GM12878 (cell line): ENCODE measurements around the gene CDH10. TPM values are rescaled to one million over a fixed set of nuclear protein-coding genes. Genes with fewer than 3 reads are reported as not detected.

Experiments
- ATAC-seq: fragments of 200-7000 bp; cut with Tn5 transposase; 3 replicates; pipeline ENCODE4 v1.9.1; 2020; ENCODE audit warnings: mild to moderate bottlenecking, moderate library complexity
- BruUV-seq: library from RNA; stranded (reverse); fragments of 400-500 nt; replicated peaks from 2 replicates; lab custom pipeline; 2021; lab: Mats Ljungman, UMichigan
- CTCF ChIA-PET: fragments of 300-600 bp; sonication (Branson Sonifier 250); formaldehyde crosslinking; extraction: SDS; loops from one replicate; lab custom pipeline; 2021; ENCODE audit warnings: inconsistent platforms; lab: Yijun Ruan, JAX
- POLR2A ChIA-PET: fragments of 350-600 bp; formaldehyde crosslinking; extraction: SDS; loops from one replicate; lab custom pipeline; 2021; ENCODE audit warnings: inconsistent platforms; lab: Charles Lee
- RAD21 ChIA-PET: fragments of 300-600 bp; sonication (Branson Sonifier 250); formaldehyde crosslinking; loops from one replicate; lab custom pipeline; 2023; ENCODE audit warnings: antibody characterized with exemption; ENCODE audit not compliant: unreplicated experiment; lab: Charles Lee
- SMC1A ChIA-PET: fragments of 300-600 bp; sonication (Branson Sonifier 250); formaldehyde crosslinking; loops from one replicate; lab custom pipeline; 2023; ENCODE audit not compliant: unreplicated experiment, uncharacterized antibody; lab: Charles Lee
- DNase-seq: peaks from one replicate; pipeline ENCODE4 v3.0.0-alpha.2; 2011; ENCODE audit warnings: low read depth, low spot score
- FAIRE-seq: peaks from 3 replicates; lab custom pipeline; 2011; peaks lifted over from hg19 to GRCh38; lab: Jason Lieb, UNC
- H2AFZ ChIP-seq: 2 replicates; pipeline ENCODE4 v1.6.0; 2011; ENCODE audit warnings: low read depth, low read length, control low read depth; ENCODE audit not compliant: control insufficient read depth
- H3K27ac ChIP-seq: 2 replicates; pipeline ENCODE4 v1.5.1; 2011; ENCODE audit warnings: control low read depth; ENCODE audit not compliant: control insufficient read depth, insufficient read depth
- H3K27me3 ChIP-seq, 2 experiments: replicated peaks in 1 of 2; 2 replicates each; pipeline versions ENCODE4 v1.6.0 to v1.6.1; 2011; ENCODE audit warnings: low read length in 1 of 2; ENCODE audit not compliant: control insufficient read depth in 2 of 2, insufficient read depth in 2 of 2
- H3K36me3 ChIP-seq, 2 experiments: 2 replicates each; pipeline ENCODE4 v1.5.1; 2011; ENCODE audit warnings: low read length in 1 of 2; ENCODE audit not compliant: control insufficient read depth in 2 of 2, insufficient read depth in 2 of 2
- H3K4me1 ChIP-seq: 2 replicates; pipeline ENCODE4 v1.6.1; 2011; ENCODE audit warnings: mild to moderate bottlenecking, low read length, moderate library complexity, mixed read lengths; ENCODE audit not compliant: control insufficient read depth, insufficient read depth
- H3K4me2 ChIP-seq: 2 replicates; pipeline ENCODE4 v1.6.0; 2011; ENCODE audit warnings: control low read depth; ENCODE audit not compliant: control insufficient read depth, insufficient read depth
- H3K4me3 ChIP-seq: fragments of 200-600 bp; sonication (generic); 2 replicates; pipeline ENCODE4 v1.5.1; 2016
- H3K79me2 ChIP-seq: 2 replicates; pipeline ENCODE4 v1.6.0; 2011; ENCODE audit warnings: low read length; ENCODE audit not compliant: control insufficient read depth, insufficient read depth
- H3K9ac ChIP-seq: 2 replicates; pipeline ENCODE4 v1.8.0; 2011; ENCODE audit warnings: low read length, control low read depth, mixed read lengths; ENCODE audit not compliant: control insufficient read depth, insufficient read depth
- H3K9me3 ChIP-seq: replicated peaks from 3 replicates; pipeline ENCODE4 v1.5.1; 2011; ENCODE audit warnings: mild to moderate bottlenecking, low read length; ENCODE audit not compliant: control insufficient read depth, insufficient read depth
- H4K20me1 ChIP-seq: 2 replicates; pipeline ENCODE4 v1.6.0; 2011; ENCODE audit not compliant: control insufficient read depth, insufficient read depth
- IKZF2 ChIP-seq, 2 experiments: fragments of 450-650 bp; IDR thresholded peaks; 2 replicates each; pipeline ENCODE4 v1.6.1; 2017; ENCODE audit warnings: mild to moderate bottlenecking in 2 of 2, moderate library complexity in 2 of 2
- IRF4 ChIP-seq: IDR thresholded peaks from 2 replicates; pipeline ENCODE4 v1.6.1; 2011; ENCODE audit warnings: low read depth, low read length
- NFIC ChIP-seq: IDR thresholded peaks from 2 replicates; pipeline ENCODE4 v1.6.1; 2012; ENCODE audit warnings: low read depth, mild to moderate bottlenecking, inconsistent platforms, low read length, moderate library complexity
- PAX8 ChIP-seq: fragments of 450-650 bp; IDR thresholded peaks from 2 replicates; pipeline ENCODE4 v1.6.1; 2017; ENCODE audit warnings: mild to moderate bottlenecking, moderate library complexity
- RCOR1 ChIP-seq: conservative IDR thresholded peaks from 2 replicates; pipeline ENCODE4 v1.6.1; 2012; ENCODE audit warnings: low read depth, low read length, improper control_type of control experiment
- SMC3 ChIP-seq: IDR thresholded peaks from 2 replicates; pipeline ENCODE4 v1.6.1; 2011; ENCODE audit warnings: low read length, improper control_type of control experiment, borderline replicate concordance
- YY1 ChIP-seq: IDR thresholded peaks from 2 replicates; pipeline ENCODE4 v1.6.1; 2011; ENCODE audit warnings: low read depth, mild to moderate bottlenecking, low read length
- ZNF622 ChIP-seq: fragments of 450-650 bp; IDR thresholded peaks from 2 replicates; pipeline ENCODE4 v1.6.1; 2017; ENCODE audit warnings: mild to moderate bottlenecking, inconsistent platforms
- WGBS: methylation state at CpG from one replicate; pipeline ENCODE4 v1.1.6; 2016; ENCODE audit warnings: low lambda C conversion rate; ENCODE audit not compliant: insufficient replicate concordance, insufficient coverage; ENCODE audit errors: missing lambda C conversion rate; 5-methylcytosine and 5-hydroxymethylcytosine counted together
- in situ Hi-C: fragments of 300-500 bp; cut with MboI; formaldehyde crosslinking; loops from 9 replicates; pipeline ENCODE4 v1.14.3; 2018; ENCODE audit warnings: mixed read lengths
- intact Hi-C: fragments of 100-400 bp; cut with micrococcal nuclease; formaldehyde crosslinking; loops from one replicate; pipeline ENCODE4 v1.14.2; 2022; ENCODE audit not compliant: unreplicated experiment
- polyA plus RNA-seq, 11 experiments: library from polyadenylated mRNA; depleted of rRNA in 4 of 11; unstranded in 6 of 11; stranded (reverse) in 5 of 11; fragments of >200 nt; fragmentation: Nextera tagmentation in 4 of 11; fragmentation: Illumina TruSeq in 1 of 11; extraction: Ambion mirVana in 4 of 11; extraction: Trizol in 1 of 11; gene quantifications; 1 replicate in 1 of 11; 2 replicates in 10 of 11; pipeline versions ENCODE4 v1.2.1 to v1.2.3, GENCODE V29; 2011 to 2016; ENCODE audit warnings: inconsistent platforms in 2 of 11, missing spikeins in 2 of 11, low read depth in 1 of 11
- total RNA-seq, 4 experiments: library from RNA; depleted of rRNA in 3 of 4; stranded (reverse); fragments of >200 nt in 3 of 4; fragmentation: Illumina TruSeq in 1 of 4; extraction: Trizol in 1 of 4; gene quantifications; 2 replicates each; pipeline versions ENCODE4 v1.2.1 to v1.2.3, GENCODE V29; 2013 to 2021
- TF ChIP-seq, protein P1 (sequence below): fragments of 450-650 bp; formaldehyde crosslinking; IDR thresholded peaks from 2 replicates; pipeline ENCODE4 v1.5.0; 2022; ENCODE audit warnings: mild to moderate bottlenecking, missing genetic modification characterization
- TF ChIP-seq, protein P2 (sequence below): fragments of 150-350 bp; IDR thresholded peaks from 2 replicates; pipeline ENCODE4 v1.6.1; 2014; ENCODE audit warnings: mild to moderate bottlenecking, low read depth, low read length

Gene CDH10
- total and polyA plus RNA-seq, 10 of the 15 experiments (the other 5 are each of a cell fraction or from before 2014, with no cell fraction given), result 0.04 to 0.05 TPM; not detected in 8

DNA sequence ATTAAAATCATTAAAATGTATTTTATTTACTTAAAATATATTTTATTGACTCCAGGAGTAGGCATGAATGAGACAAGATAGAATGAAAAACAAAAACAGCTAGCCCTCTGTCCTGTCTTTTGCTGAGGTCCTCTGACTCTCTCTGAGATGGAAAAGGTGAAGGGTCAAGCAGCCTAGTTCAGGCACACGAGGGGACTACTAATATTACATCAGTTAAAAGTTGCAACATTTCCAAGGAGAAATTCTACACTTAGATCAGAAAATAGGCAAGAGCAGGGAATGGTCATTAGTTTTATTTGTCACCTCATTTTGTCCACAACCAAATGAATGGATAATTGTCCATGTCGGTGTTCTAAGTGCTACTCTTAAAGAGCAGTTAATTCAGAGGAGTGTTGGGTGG, 148.5 kb downstream of the CDH10 start:
- Histone ChIP-seq H3K9ac (no peak overlapping the region), H3K79me2 (no peaks in the 10 kb centered on the region), H4K20me1 (no peaks in the 10 kb centered on the region), H2AFZ (no peak overlapping the region), H3K9me3 (no peaks in the 10 kb centered on the region), H3K36me3 (no peaks in the 10 kb centered on the region), H3K27me3 (no peaks in the 10 kb centered on the region), H3K4me1 (no peaks in the 10 kb centered on the region), H3K27ac (no peak overlapping the region), H3K4me2 (no peak overlapping the region), H3K4me3 (no peak overlapping the region)
- RAD21 ChIA-PET, result no interaction called here
- DNase-seq, result no peak
- in situ Hi-C loops (no loop called here), intact Hi-C loops (no loop called here)
- no TSS peak for BruUV-seq
- TF ChIP-seq ZNF622, result no peak
- TF ChIP-seq IKZF2 (IDR thresholded peaks at IDR 0.05), result no peak
- TF ChIP-seq PAX8, result no peak
- no peak for TF ChIP-seq YY1
- TF ChIP-seq RCOR1, result no peak
- SMC1A ChIA-PET, result no interaction called here
- CTCF ChIA-PET, result no interaction called here
- no peak for ATAC-seq
- POLR2A ChIA-PET, result no interaction called here
- WGBS, result 4% methylated on average over 2 of the region's 2 CpGs
- no peak for FAIRE-seq

DNA sequence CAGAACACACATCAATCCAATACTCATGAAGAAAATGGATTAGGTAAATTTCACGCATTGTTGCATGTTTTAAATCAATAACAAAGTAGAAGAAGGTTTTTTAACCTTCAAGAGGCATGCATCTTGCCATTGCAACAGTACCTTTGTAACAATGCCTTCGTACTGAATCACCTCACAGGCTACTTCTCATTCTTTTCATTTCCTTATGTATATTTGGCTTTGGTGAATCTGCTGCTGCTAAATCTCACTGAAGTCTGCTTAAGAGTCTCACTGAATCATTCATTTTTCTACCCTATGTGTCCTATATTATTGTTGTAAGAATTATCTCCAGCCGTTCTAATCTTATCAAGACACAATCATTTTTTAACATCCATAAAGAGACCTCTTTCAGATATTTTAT, 152.5 kb downstream of the CDH10 start:
- 6% methylated on average over 3 of the region's 3 CpGs for whole genome bisulfite sequencing
- in situ Hi-C loops, result no loop called here
- no peak for ATAC-seq

More for the DNA sequence above, 152.5 kb downstream of the CDH10 start:
- RAD21 ChIA-PET, result no interaction called here
- no TSS peak for BruUV-seq
- Histone ChIP-seq H3K27me3 (no peaks in the 10 kb centered on the region), H3K79me2 (no peaks in the 10 kb centered on the region), H3K4me1 (no peaks in the 10 kb centered on the region), H3K36me3 (no peaks in the 10 kb centered on the region), H3K27ac (no peak overlapping the region), H4K20me1 (no peaks in the 10 kb centered on the region), H3K9me3 (no peaks in the 10 kb centered on the region), H3K4me2 (no peak overlapping the region), H3K9ac (no peak overlapping the region), H2AFZ (no peak overlapping the region), H3K4me3 (no peak overlapping the region)
- SMC1A ChIA-PET, result no interaction called here
- DNase-seq (no peak), FAIRE-seq (no peak)
- intact Hi-C loops, result no loop called here
- POLR2A ChIA-PET, result no interaction called here
- CTCF ChIA-PET, result no interaction called here
- TF ChIP-seq, protein P1, sequence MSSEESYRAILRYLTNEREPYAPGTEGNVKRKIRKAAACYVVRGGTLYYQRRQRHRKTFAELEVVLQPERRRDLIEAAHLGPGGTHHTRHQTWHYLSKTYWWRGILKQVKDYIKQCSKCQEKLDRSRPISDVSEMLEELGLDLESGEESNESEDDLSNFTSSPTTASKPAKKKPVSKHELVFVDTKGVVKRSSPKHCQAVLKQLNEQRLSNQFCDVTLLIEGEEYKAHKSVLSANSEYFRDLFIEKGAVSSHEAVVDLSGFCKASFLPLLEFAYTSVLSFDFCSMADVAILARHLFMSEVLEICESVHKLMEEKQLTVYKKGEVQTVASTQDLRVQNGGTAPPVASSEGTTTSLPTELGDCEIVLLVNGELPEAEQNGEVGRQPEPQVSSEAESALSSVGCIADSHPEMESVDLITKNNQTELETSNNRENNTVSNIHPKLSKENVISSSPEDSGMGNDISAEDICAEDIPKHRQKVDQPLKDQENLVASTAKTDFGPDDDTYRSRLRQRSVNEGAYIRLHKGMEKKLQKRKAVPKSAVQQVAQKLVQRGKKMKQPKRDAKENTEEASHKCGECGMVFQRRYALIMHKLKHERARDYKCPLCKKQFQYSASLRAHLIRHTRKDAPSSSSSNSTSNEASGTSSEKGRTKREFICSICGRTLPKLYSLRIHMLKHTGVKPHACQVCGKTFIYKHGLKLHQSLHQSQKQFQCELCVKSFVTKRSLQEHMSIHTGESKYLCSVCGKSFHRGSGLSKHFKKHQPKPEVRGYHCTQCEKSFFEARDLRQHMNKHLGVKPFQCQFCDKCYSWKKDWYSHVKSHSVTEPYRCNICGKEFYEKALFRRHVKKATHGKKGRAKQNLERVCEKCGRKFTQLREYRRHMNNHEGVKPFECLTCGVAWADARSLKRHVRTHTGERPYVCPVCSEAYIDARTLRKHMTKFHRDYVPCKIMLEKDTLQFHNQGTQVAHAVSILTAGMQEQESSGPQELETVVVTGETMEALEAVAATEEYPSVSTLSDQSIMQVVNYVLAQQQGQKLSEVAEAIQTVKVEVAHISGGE (CRISPR knock-in tag), result no peak
- no peak for TF ChIP-seq IRF4
- TF ChIP-seq, protein P2, sequence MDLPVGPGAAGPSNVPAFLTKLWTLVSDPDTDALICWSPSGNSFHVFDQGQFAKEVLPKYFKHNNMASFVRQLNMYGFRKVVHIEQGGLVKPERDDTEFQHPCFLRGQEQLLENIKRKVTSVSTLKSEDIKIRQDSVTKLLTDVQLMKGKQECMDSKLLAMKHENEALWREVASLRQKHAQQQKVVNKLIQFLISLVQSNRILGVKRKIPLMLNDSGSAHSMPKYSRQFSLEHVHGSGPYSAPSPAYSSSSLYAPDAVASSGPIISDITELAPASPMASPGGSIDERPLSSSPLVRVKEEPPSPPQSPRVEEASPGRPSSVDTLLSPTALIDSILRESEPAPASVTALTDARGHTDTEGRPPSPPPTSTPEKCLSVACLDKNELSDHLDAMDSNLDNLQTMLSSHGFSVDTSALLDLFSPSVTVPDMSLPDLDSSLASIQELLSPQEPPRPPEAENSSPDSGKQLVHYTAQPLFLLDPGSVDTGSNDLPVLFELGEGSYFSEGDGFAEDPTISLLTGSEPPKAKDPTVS, result no peak
- no peak for TF ChIP-seq NFIC
- no peak for TF ChIP-seq SMC3
